Loucy (cell line): Measurements from ENCODE around the gene PHB1.

Experiments used
- H2AFZ ChIP-seq: fragments of 200-600 bp; sonication (generic); 2 replicates; pipeline ENCODE4 v1.6.0; 2016; ENCODE audit warnings: antibody characterized with exemption, mild to moderate bottlenecking, low read length, moderate library complexity
- H3F3A ChIP-seq: fragments of 200-600 bp; 2 replicates; pipeline ENCODE4 v1.6.0; 2016; ENCODE audit warnings: antibody characterized with exemption, low read depth, mild to moderate bottlenecking
- H3K27me3 ChIP-seq: fragments of 200-600 bp; sonication (generic); 2 replicates; pipeline ENCODE4 v1.6.1; 2014; ENCODE audit warnings: low read length, mild to moderate bottlenecking; ENCODE audit not compliant: insufficient read depth, poor library complexity, severe bottlenecking
- H3K36me3 ChIP-seq: fragments of 200-600 bp; sonication (generic); 2 replicates; pipeline ENCODE4 v1.6.1; 2016; ENCODE audit warnings: low read length; ENCODE audit not compliant: insufficient read depth
- H3K4me1 ChIP-seq: fragments of 200-600 bp; sonication (generic); 2 replicates; pipeline ENCODE4 v1.5.1; 2014; ENCODE audit warnings: low read length, mild to moderate bottlenecking; ENCODE audit not compliant: insufficient read depth, poor library complexity, severe bottlenecking
- H3K4me2 ChIP-seq: fragments of 200-600 bp; sonication (generic); 2 replicates; pipeline ENCODE4 v1.6.0; 2014; ENCODE audit warnings: antibody characterized with exemption, low read length, low read depth, mild to moderate bottlenecking; ENCODE audit not compliant: poor library complexity, severe bottlenecking
- H3K4me3 ChIP-seq: fragments of 200-600 bp; sonication (generic); 2 replicates; pipeline ENCODE4 v1.5.1; 2014; ENCODE audit warnings: low read length, mild to moderate bottlenecking, mixed read lengths; ENCODE audit not compliant: poor library complexity, severe bottlenecking
- H3K79me2 ChIP-seq: fragments of 200-600 bp; sonication (generic); 2 replicates; pipeline ENCODE4 v1.6.1; 2014; ENCODE audit warnings: low read length; ENCODE audit not compliant: insufficient read depth
- H3K9ac ChIP-seq: fragments of 200-600 bp; sonication (generic); 2 replicates; pipeline ENCODE4 v1.6.0; 2014; ENCODE audit warnings: mild to moderate bottlenecking, low read depth, low read length, moderate library complexity; ENCODE audit not compliant: poor library complexity, severe bottlenecking
- H3K9me2 ChIP-seq: fragments of 200-600 bp; sonication (generic); replicated peaks from 2 replicates; pipeline ENCODE4 v1.6.1; 2016; ENCODE audit warnings: low read depth, low read length, mixed read lengths
- H3K9me3 ChIP-seq: fragments of 200-600 bp; sonication (generic); 2 replicates; pipeline ENCODE4 v1.6.1; 2014; ENCODE audit warnings: mild to moderate bottlenecking, antibody characterized with exemption, low read length, low read depth; ENCODE audit not compliant: insufficient read depth
- H4K20me1 ChIP-seq: fragments of 200-600 bp; sonication (generic); 2 replicates; pipeline ENCODE4 v1.6.0; 2014; ENCODE audit warnings: antibody characterized with exemption, low read length, mild to moderate bottlenecking; ENCODE audit not compliant: insufficient read depth, poor library complexity, severe bottlenecking
- EZH2phosphoT487 ChIP-seq: fragments of 200-600 bp; IDR thresholded peaks from 2 replicates; pipeline ENCODE4 v1.6.1; 2018; ENCODE audit warnings: antibody characterized with exemption, mild to moderate bottlenecking, moderate library complexity, borderline replicate concordance
- TF ChIP-seq, protein P1 (sequence below): fragments of 200-600 bp; sonication (generic); conservative IDR thresholded peaks from 2 replicates; pipeline ENCODE4 v1.5.1; 2014; ENCODE audit warnings: mild to moderate bottlenecking, antibody characterized with exemption, low read length

PHB1 gene

DNA sequence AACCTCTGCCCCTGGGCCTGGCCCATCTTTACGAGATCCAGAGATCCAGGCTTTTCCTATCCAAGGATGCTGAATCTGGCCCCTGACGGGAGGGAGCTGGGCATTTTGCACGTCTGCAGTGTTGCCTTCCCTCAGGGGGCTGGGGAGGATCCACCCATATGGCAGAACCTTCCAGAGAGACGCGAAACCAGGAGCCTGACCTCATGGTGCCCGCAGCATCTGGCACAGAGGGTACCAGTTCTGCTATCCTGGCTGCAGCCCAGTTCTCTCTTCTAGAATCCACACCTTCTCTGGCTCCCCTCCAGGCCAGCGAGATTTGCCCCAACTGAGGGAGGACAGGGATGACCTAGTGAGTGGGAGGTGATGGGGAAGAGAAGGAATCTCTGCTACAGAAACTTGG lies 32.1 kb downstream of the PHB1 start:
- H3K79me2 ChIP-seq: no peaks in the 10 kb centered on the region
- H3K4me3 ChIP-seq: no peak overlapping the region
- no peaks in the 10 kb centered on the region for H3K36me3 ChIP-seq
- no peaks in the 10 kb centered on the region for H4K20me1 ChIP-seq
- H3K27me3 ChIP-seq: no peaks in the 10 kb centered on the region
- H3K9ac ChIP-seq: no peak overlapping the region
- peaks cover 5% of the 10 kb centered on the region for H3K4me1 ChIP-seq
- no peak overlapping the region for H2AFZ ChIP-seq
- H3F3A ChIP-seq: no peaks in the 10 kb centered on the region
- TF ChIP-seq EZH2phosphoT487: no peak
- TF ChIP-seq, protein P1, sequence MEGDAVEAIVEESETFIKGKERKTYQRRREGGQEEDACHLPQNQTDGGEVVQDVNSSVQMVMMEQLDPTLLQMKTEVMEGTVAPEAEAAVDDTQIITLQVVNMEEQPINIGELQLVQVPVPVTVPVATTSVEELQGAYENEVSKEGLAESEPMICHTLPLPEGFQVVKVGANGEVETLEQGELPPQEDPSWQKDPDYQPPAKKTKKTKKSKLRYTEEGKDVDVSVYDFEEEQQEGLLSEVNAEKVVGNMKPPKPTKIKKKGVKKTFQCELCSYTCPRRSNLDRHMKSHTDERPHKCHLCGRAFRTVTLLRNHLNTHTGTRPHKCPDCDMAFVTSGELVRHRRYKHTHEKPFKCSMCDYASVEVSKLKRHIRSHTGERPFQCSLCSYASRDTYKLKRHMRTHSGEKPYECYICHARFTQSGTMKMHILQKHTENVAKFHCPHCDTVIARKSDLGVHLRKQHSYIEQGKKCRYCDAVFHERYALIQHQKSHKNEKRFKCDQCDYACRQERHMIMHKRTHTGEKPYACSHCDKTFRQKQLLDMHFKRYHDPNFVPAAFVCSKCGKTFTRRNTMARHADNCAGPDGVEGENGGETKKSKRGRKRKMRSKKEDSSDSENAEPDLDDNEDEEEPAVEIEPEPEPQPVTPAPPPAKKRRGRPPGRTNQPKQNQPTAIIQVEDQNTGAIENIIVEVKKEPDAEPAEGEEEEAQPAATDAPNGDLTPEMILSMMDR: no peak
- H3K9me3 ChIP-seq: no peaks in the 10 kb centered on the region
- no peak overlapping the region for H3K4me2 ChIP-seq
- no peaks in the 10 kb centered on the region for H3K9me2 ChIP-seq

DNA sequence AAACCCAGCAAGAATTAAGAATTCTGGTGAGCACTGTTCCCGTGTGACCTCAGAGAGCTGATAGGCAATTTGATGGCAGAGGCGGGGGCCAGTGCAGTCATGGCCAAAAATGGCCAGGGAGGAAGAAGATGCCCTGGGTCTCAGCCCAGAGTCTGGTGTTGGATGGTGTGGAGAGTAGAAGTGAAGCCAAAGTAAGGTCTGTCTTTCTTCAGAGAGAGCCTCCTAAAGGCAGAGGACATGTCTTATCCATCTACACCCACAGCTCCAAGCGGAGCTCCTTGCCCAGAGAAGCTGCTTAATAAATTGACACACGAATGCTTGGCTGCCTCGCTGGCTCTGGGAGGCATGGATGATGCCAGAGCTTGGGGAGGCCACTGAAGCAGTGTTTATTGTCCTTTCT lies 32.9 kb downstream of the PHB1 start:
- H4K20me1 ChIP-seq: no peaks in the 10 kb centered on the region
- H3K27me3 ChIP-seq: no peaks in the 10 kb centered on the region
- H2AFZ ChIP-seq: no peak overlapping the region
- no peaks in the 10 kb centered on the region for H3K79me2 ChIP-seq
- TF ChIP-seq EZH2phosphoT487: no peak
- TF ChIP-seq, protein P1: no peak
- H3K4me2 ChIP-seq: no peak overlapping the region
- no peaks in the 10 kb centered on the region for H3F3A ChIP-seq
- H3K9me3 ChIP-seq: no peaks in the 10 kb centered on the region
- H3K9ac ChIP-seq: no peak overlapping the region
- no peaks in the 10 kb centered on the region for H3K4me1 ChIP-seq
- no peaks in the 10 kb centered on the region for H3K9me2 ChIP-seq
- no peaks in the 10 kb centered on the region for H3K36me3 ChIP-seq
- H3K4me3 ChIP-seq: no peak overlapping the region

DNA sequence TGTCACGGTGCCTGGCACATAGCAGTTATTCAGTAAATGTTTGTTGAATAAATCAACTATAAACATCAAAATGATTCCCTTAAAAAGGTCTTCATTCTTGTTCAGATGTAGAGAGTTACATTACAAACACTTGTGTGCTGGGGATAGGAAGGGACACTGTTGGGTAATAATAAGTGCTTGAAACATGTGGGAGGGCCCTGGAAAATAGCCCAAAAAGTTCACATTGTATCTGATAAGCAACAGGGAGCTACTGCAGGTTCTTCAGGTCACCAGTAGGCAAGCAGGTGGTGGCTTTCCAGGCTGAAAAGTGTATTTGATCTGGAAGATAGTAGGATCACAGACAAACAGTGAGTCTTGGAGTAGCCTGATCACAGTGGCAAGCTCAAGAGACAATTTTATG lies 33.6 kb downstream of the PHB1 start:
- Histone ChIP-seq H3K9me2 (no peaks in the 10 kb centered on the region), H3K4me1 (no peaks in the 10 kb centered on the region), H3K36me3 (no peaks in the 10 kb centered on the region), H2AFZ (no peak overlapping the region), H3K9ac (no peak overlapping the region), H3F3A (no peaks in the 10 kb centered on the region), H3K4me2 (no peak overlapping the region), H3K79me2 (no peaks in the 10 kb centered on the region), H3K4me3 (no peak overlapping the region), H3K27me3 (no peaks in the 10 kb centered on the region), H4K20me1 (no peaks in the 10 kb centered on the region), H3K9me3 (no peaks in the 10 kb centered on the region)
- no peak for TF ChIP-seq EZH2phosphoT487
- TF ChIP-seq, protein P1: no peak
